ENCODE data around the gene ARHGDIA.

Gene ARHGDIA

GRCh38 chr17:81821147-81821546, 50.0 kb downstream of the ARHGDIA start:
- no peak for DNase-seq

GRCh38 chr17:81819708-81820107, 51.4 kb downstream of the ARHGDIA start:
- no peak for DNase-seq

DNA sequence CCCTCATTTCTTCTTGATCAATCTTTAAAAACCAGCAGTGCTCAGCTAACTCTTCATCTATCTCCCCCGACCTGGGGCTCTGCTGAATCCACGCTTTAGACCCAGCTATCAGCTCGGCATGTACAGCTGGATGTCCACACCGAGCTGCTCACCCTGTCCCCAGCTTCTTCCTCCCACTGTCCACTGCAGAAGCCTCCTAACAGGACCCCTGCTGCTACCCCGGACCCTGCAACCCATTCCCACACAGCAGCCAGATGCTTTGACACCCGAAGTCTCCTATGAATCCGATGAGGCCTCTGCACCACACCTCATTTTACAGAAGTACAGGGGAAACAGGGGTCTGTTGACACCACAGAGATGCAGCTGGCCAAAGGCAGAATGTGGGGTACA, 53.4 kb downstream of the ARHGDIA start:
- DNase-seq = no peak

All from KG1 (cell line).